HG02610 (cell line): ENCODE results near the gene SHMT2.
A peak's percentile ranks its signal among the peaks of the same experiment; 100 is the strongest.

Experiments used
- ATAC-seq: cut with Tn5 transposase; IDR thresholded peaks from one replicate; pipeline ENCODE4 v1.9.1; 2021; ENCODE audit warnings: mild to moderate bottlenecking, moderate library complexity; ENCODE audit not compliant: unreplicated experiment

SHMT2 gene

GRCh38 chr12:57196956-57197355 lies 32.6 kb upstream of the SHMT2 start:
- no peak for ATAC-seq

GRCh38 chr12:57198329-57198728 lies 31.2 kb upstream of the SHMT2 start:
- ATAC-seq = no peak

DNA sequence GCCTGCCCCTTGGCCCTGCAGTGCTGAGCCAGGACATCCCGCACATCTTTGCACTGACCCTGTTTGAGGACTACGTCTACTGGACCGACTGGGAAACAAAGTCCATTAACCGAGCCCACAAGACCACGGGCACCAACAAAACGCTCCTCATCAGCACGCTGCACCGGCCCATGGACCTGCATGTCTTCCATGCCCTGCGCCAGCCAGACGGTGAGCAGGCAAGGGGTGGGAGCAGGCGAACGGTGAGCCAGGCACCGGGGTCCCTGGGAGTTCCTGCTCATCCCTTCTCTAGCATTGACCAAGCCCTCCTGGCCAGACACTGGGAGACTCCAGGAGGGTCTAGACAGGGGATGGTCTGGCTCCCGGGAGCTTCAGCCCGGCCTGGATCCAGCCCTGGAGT lies 30.3 kb upstream of the SHMT2 start:
- no peak for ATAC-seq

- no peak for ATAC-seq
Measured at GRCh38 chr12:57200497-57200896, 29.0 kb upstream of the SHMT2 start.

DNA sequence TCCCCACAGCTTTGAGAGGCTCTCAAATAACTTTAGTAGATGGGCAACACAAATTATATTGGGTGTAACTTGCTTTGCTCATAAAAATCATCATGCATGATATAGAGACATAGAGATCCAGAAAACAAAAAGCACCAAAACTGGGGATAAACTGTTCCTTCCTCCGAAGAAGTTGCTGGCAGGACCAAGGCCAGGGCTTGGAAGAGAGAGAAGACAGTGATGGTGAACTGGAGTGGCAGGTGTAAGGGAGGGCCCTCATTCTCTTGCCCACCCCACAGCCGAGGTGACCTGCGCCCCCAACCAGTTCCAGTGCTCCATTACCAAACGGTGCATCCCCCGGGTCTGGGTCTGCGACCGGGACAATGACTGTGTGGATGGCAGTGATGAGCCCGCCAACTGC lies 28.3 kb upstream of the SHMT2 start:
- ATAC-seq = no peak

DNA sequence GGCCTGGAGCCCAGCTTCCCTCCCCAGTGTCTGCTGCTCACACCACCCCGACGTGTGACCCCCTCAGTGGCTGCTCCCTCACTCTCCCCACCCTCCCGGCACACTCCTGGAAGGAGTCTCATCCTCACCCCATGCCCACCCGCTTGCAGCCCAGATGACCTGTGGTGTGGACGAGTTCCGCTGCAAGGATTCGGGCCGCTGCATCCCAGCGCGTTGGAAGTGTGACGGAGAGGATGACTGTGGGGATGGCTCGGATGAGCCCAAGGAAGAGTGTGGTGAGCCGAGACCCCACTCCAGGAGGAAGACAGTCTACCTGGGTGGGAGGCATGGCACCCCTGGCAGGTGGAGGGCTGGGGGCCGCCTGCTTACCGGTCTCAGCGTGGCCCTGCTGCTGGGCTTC lies 27.9 kb upstream of the SHMT2 start:
- no peak for ATAC-seq

- ATAC-seq = no peak
Measured at GRCh38 chr12:57202321-57202720, 27.2 kb upstream of the SHMT2 start.

GRCh38 chr12:57203201-57203600 lies 26.3 kb upstream of the SHMT2 start:
- ATAC-seq = no peak

GRCh38 chr12:57203791-57204190 lies 25.7 kb upstream of the SHMT2 start:
- no peak for ATAC-seq

GRCh38 chr12:57204454-57204853 lies 25.1 kb upstream of the SHMT2 start:
- ATAC-seq = no peak

DNA sequence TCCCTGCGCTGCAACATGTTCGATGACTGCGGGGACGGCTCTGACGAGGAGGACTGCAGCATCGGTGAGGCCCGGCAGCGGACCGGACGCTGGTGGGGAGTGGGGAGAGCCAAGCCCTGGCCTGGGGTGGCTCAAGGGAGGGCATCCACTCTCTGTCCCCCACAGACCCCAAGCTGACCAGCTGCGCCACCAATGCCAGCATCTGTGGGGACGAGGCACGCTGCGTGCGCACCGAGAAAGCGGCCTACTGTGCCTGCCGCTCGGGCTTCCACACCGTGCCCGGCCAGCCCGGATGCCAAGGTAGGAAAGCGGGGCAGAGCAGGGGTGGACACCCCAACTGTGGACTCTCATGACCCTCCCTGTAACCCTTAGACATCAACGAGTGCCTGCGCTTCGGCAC lies 24.3 kb upstream of the SHMT2 start:
- no peak for ATAC-seq

- no peak for ATAC-seq
Measured at GRCh38 chr12:57205931-57206330, 23.6 kb upstream of the SHMT2 start.

GRCh38 chr12:57207731-57208630 lies 21.5 kb upstream of the SHMT2 start:
- ATAC-seq = no peak

DNA sequence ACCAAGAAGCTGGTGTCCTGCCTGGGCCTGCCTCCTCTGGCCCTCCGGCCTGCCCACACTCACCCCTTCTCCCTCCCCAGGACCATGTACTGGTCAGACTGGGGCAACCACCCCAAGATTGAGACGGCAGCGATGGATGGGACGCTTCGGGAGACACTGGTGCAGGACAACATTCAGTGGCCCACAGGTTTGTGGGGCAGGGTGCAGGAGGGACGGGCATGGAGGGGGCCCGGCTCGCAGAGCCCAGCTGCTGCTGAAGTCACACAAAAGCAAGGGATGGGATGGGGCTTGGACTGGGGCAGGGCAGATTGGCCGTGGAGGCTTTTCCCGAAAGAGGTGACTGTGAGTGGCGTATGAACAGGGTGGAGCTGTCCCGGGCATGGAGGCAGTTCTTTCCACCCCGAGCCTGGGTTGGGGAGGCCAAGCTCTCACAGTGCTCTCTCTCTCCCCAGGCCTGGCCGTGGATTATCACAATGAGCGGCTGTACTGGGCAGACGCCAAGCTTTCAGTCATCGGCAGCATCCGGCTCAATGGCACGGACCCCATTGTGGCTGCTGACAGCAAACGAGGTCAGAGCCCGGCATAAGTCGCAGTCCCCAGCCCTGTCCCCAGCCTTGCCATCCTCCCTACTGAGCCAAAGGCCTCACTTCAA lies 20.8 kb upstream of the SHMT2 start:
- ATAC-seq = no peak

- no peak for ATAC-seq
Measured at GRCh38 chr12:57209916-57210315, 19.6 kb upstream of the SHMT2 start.

- ATAC-seq = no peak
Measured at GRCh38 chr12:57210461-57210860, 19.1 kb upstream of the SHMT2 start.

- ATAC-seq = no peak
Measured at GRCh38 chr12:57210926-57211692, 18.4 kb upstream of the SHMT2 start.

DNA sequence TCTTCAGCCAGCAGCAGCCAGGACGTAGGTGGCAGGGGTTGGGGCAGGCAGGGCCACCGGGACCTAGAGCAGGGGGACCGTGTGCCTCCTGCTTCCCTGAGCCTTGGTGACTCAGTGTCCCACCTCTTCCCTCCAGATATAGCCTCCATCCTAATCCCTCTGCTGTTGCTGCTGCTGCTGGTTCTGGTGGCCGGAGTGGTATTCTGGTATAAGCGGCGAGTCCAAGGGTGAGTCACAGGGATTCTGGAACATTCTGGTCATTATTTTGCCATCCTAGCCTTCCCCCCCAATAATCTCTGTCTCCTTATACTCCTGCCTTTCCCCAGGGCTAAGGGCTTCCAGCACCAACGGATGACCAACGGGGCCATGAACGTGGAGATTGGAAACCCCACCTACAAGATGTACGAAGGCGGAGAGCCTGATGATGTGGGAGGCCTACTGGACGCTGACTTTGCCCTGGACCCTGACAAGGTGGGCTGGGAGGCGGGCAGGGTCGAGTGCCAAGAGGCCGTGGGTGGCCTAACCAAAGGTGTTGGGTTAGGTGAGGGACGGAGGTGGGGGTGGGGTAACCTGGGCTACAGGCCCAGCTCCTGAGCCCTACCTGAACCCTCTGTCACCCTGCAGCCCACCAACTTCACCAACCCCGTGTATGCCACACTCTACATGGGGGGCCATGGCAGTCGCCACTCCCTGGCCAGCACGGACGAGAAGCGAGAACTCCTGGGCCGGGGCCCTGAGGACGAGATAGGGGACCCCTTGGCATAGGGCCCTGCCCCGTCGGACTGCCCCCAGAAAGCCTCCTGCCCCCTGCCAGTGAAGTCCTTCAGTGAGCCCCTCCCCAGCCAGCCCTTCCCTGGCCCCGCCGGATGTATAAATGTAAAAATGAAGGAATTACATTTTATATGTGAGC lies 17.5 kb upstream of the SHMT2 start:
- ATAC-seq = no peak

DNA sequence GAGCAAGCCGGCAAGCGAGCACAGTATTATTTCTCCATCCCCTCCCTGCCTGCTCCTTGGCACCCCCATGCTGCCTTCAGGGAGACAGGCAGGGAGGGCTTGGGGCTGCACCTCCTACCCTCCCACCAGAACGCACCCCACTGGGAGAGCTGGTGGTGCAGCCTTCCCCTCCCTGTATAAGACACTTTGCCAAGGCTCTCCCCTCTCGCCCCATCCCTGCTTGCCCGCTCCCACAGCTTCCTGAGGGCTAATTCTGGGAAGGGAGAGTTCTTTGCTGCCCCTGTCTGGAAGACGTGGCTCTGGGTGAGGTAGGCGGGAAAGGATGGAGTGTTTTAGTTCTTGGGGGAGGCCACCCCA lies 16.8 kb upstream of the SHMT2 start:
- no peak for ATAC-seq

GRCh38 chr12:57213058-57213715 lies 16.3 kb upstream of the SHMT2 start:
- peak; percentile 38 for ATAC-seq
